ENCODE measurements around the gene GDF3.
"Not testable (repeated sequence)": the region's sequence is repeated elsewhere in the genome, so short reads cannot be mapped to it uniquely, and the experiment has no call there.

Gene GDF3

GRCh38 chr12:7693793-7694192, 1.8 kb downstream of the GDF3 start:
- Histone ChIP-seq H3K9ac (ENCODE audit: low read depth, low read length) (no peak overlapping the region), H3K4me1 (ENCODE audit: insufficient read depth, low read length) (peaks cover 24% of the 10 kb centered on the region), H3K9me3 (ENCODE audit: control insufficient read depth, insufficient read depth, low read length) (no peaks in the 10 kb centered on the region), H3K36me3 (ENCODE audit: insufficient read depth, low read length) (no peaks in the 10 kb centered on the region)

GRCh38 chr12:7681535-7681934, 14.0 kb downstream of the GDF3 start:
- peaks cover 4% of the 10 kb centered on the region; the same call in 1 of the 2 replicates for H3K9me3 ChIP-seq (ENCODE audit: control insufficient read depth, insufficient read depth, low read length)
- no peaks in the 10 kb centered on the region for H3K36me3 ChIP-seq (ENCODE audit: insufficient read depth, low read length)
- peaks cover 6% of the 10 kb centered on the region; the same call in 1 of the 2 replicates for H3K4me1 ChIP-seq (ENCODE audit: insufficient read depth, low read length)
- H3K9ac ChIP-seq (ENCODE audit: low read depth, low read length), result no peak overlapping the region

- no peaks in the 10 kb centered on the region for H3K36me3 ChIP-seq (ENCODE audit: insufficient read depth, low read length)
- no peak overlapping the region for H3K9ac ChIP-seq (ENCODE audit: low read depth, low read length)
- peaks cover 6% of the 10 kb centered on the region; the same call in 1 of the 2 replicates for H3K4me1 ChIP-seq (ENCODE audit: insufficient read depth, low read length)
- H3K9me3 ChIP-seq (ENCODE audit: control insufficient read depth, insufficient read depth, low read length), result no peaks in the 10 kb centered on the region
These were observed 16.1 kb downstream of the GDF3 start for GRCh38 chr12:7679251-7680045.

- H3K9ac ChIP-seq (ENCODE audit: low read depth, low read length), result no peak overlapping the region
- H3K36me3 ChIP-seq (ENCODE audit: insufficient read depth, low read length), result no peaks in the 10 kb centered on the region
- H3K4me1 ChIP-seq (ENCODE audit: insufficient read depth, low read length), result peaks cover 6% of the 10 kb centered on the region; the same call in 1 of the 2 replicates
- no peaks in the 10 kb centered on the region for H3K9me3 ChIP-seq (ENCODE audit: control insufficient read depth, insufficient read depth, low read length)
These were observed 16.8 kb downstream of the GDF3 start for GRCh38 chr12:7678744-7679143.

GRCh38 chr12:7677432-7677888, 18.1 kb downstream of the GDF3 start:
- H3K9ac ChIP-seq (ENCODE audit: low read depth, low read length); H3K4me1 ChIP-seq (ENCODE audit: insufficient read depth, low read length); H3K9me3 ChIP-seq (ENCODE audit: control insufficient read depth, insufficient read depth, low read length); H3K36me3 ChIP-seq (ENCODE audit: insufficient read depth, low read length): not testable (repeated sequence)

GRCh38 chr12:7675455-7675854, 20.1 kb downstream of the GDF3 start:
- not testable (repeated sequence) for H3K9ac ChIP-seq (ENCODE audit: low read depth, low read length); H3K9me3 ChIP-seq (ENCODE audit: control insufficient read depth, insufficient read depth, low read length); H3K4me1 ChIP-seq (ENCODE audit: insufficient read depth, low read length); H3K36me3 ChIP-seq (ENCODE audit: insufficient read depth, low read length)

GRCh38 chr12:7668171-7668570, 27.4 kb downstream of the GDF3 start:
- Histone ChIP-seq H3K36me3 (ENCODE audit: insufficient read depth, low read length) (no peaks in the 10 kb centered on the region), H3K4me1 (ENCODE audit: insufficient read depth, low read length) (no peaks in the 10 kb centered on the region), H3K9me3 (ENCODE audit: control insufficient read depth, insufficient read depth, low read length) (no peaks in the 10 kb centered on the region), H3K9ac (ENCODE audit: low read depth, low read length) (no peak overlapping the region)

- no peaks in the 10 kb centered on the region for H3K36me3 ChIP-seq (ENCODE audit: insufficient read depth, low read length)
- H3K9me3 ChIP-seq (ENCODE audit: control insufficient read depth, insufficient read depth, low read length), result no peaks in the 10 kb centered on the region
- H3K4me1 ChIP-seq (ENCODE audit: insufficient read depth, low read length), result no peaks in the 10 kb centered on the region
- no peak overlapping the region for H3K9ac ChIP-seq (ENCODE audit: low read depth, low read length)
These were observed 28.4 kb downstream of the GDF3 start for GRCh38 chr12:7667125-7667524.

GRCh38 chr12:7666595-7666994, 29.0 kb downstream of the GDF3 start:
- Histone ChIP-seq H3K9ac (ENCODE audit: low read depth, low read length) (no peak overlapping the region), H3K9me3 (ENCODE audit: control insufficient read depth, insufficient read depth, low read length) (no peaks in the 10 kb centered on the region), H3K36me3 (ENCODE audit: insufficient read depth, low read length) (no peaks in the 10 kb centered on the region), H3K4me1 (ENCODE audit: insufficient read depth, low read length) (0 out of 2 replicates have a peak, but pooled peaks cover 1% of the 10 kb centered on the region)

GRCh38 chr12:7661741-7662140, 33.8 kb downstream of the GDF3 start:
- H3K9me3 ChIP-seq (ENCODE audit: control insufficient read depth, insufficient read depth, low read length), result no peaks in the 10 kb centered on the region
- H3K9ac ChIP-seq (ENCODE audit: low read depth, low read length), result no peak overlapping the region
- H3K4me1 ChIP-seq (ENCODE audit: insufficient read depth, low read length), result 0 out of 2 replicates have a peak, but pooled peaks cover 3% of the 10 kb centered on the region
- no peaks in the 10 kb centered on the region for H3K36me3 ChIP-seq (ENCODE audit: insufficient read depth, low read length)

- Histone ChIP-seq H3K9ac (ENCODE audit: low read depth, low read length) (no peak overlapping the region), H3K9me3 (ENCODE audit: control insufficient read depth, insufficient read depth, low read length) (no peaks in the 10 kb centered on the region), H3K4me1 (ENCODE audit: insufficient read depth, low read length) (no peaks in the 10 kb centered on the region), H3K36me3 (ENCODE audit: insufficient read depth, low read length) (no peaks in the 10 kb centered on the region)
These were observed 39.5 kb downstream of the GDF3 start for GRCh38 chr12:7656121-7656520.

- Histone ChIP-seq H3K9me3 (ENCODE audit: control insufficient read depth, insufficient read depth, low read length) (no peaks in the 10 kb centered on the region), H3K36me3 (ENCODE audit: insufficient read depth, low read length) (no peaks in the 10 kb centered on the region), H3K4me1 (ENCODE audit: insufficient read depth, low read length) (peaks cover 10% of the 10 kb centered on the region), H3K9ac (ENCODE audit: low read depth, low read length) (no peak overlapping the region)
These were observed 45.5 kb downstream of the GDF3 start for GRCh38 chr12:7650091-7650490.

- peaks cover 25% of the 10 kb centered on the region for H3K4me1 ChIP-seq (ENCODE audit: insufficient read depth, low read length)
- no peak overlapping the region for H3K9ac ChIP-seq (ENCODE audit: low read depth, low read length)
- no peaks in the 10 kb centered on the region for H3K9me3 ChIP-seq (ENCODE audit: control insufficient read depth, insufficient read depth, low read length)
- H3K36me3 ChIP-seq (ENCODE audit: insufficient read depth, low read length), result no peaks in the 10 kb centered on the region
These were observed 48.5 kb downstream of the GDF3 start for GRCh38 chr12:7647071-7647470.

- H3K9me3 ChIP-seq (ENCODE audit: control insufficient read depth, insufficient read depth, low read length), result no peaks in the 10 kb centered on the region
- H3K36me3 ChIP-seq (ENCODE audit: insufficient read depth, low read length), result no peaks in the 10 kb centered on the region
- peaks cover 29% of the 10 kb centered on the region for H3K4me1 ChIP-seq (ENCODE audit: insufficient read depth, low read length)
- H3K9ac ChIP-seq (ENCODE audit: low read depth, low read length), result no peak overlapping the region
These were observed 49.4 kb downstream of the GDF3 start for GRCh38 chr12:7646178-7646475.

GRCh38 chr12:7645395-7646177, 50.0 kb downstream of the GDF3 start:
- Histone ChIP-seq H3K36me3 (ENCODE audit: insufficient read depth, low read length) (no peaks in the 10 kb centered on the region), H3K9me3 (ENCODE audit: control insufficient read depth, insufficient read depth, low read length) (no peaks in the 10 kb centered on the region), H3K9ac (ENCODE audit: low read depth, low read length) (no peak overlapping the region), H3K4me1 (ENCODE audit: insufficient read depth, low read length) (peaks cover 34% of the 10 kb centered on the region)

Data from ES-I3 (cell line).